Omental fat pad (tissue), 4 donors: ENCODE measurements around the gene RIC1. TPM values are rescaled to one million over a fixed set of nuclear protein-coding genes. Genes with fewer than 3 reads are reported as not detected.

ENCODE experiments used
- ATAC-seq: fragments of 150-250 bp; one replicate; pipeline ENCODE4 v1.9.1; 2016; ENCODE audit warnings: mild to moderate bottlenecking, moderate library complexity; ENCODE audit not compliant: low FRiP score
- DNase-seq: peaks from one replicate; pipeline ENCODE4 v3.0.0-alpha.2; 2019; ENCODE audit warnings: low spot score
- CTCF ChIP-seq, 3 donors: fragments of 450-650 bp; IDR thresholded peaks; one replicate each; pipeline ENCODE4 v1.5.1; 2016 to 2017; ENCODE audit warnings: antibody characterized with exemption in 3 of 3, mild to moderate bottlenecking in 3 of 3, moderate library complexity in 2 of 3
- total RNA-seq, 4 donors: library from RNA; depleted of rRNA; stranded (reverse); fragments of >200 nt; gene quantifications; one replicate each; pipeline ENCODE4 v1.1.0, GENCODE V29; 2016

RIC1 gene
- total RNA-seq, 4 donors from 2014 or later = 27.4 to 62.3 (median 36.1) TPM

GRCh38 chr9:5750569-5750968, 121.7 kb downstream of the RIC1 start:
- DNase-seq (no peak), ATAC-seq (no peak)
- no peak for TF ChIP-seq CTCF (IDR thresholded peaks at IDR 0.05)

- TF ChIP-seq CTCF (IDR thresholded peaks at IDR 0.05) = no peak
- no peak for ATAC-seq
- DNase-seq = no peak
These were observed 127.7 kb downstream of the RIC1 start for GRCh38 chr9:5756633-5757032.

- TF ChIP-seq CTCF (IDR thresholded peaks at IDR 0.05) = no peak
- no peak for DNase-seq
- ATAC-seq = no peak
These were observed 131.4 kb downstream of the RIC1 start for GRCh38 chr9:5760338-5760737.

GRCh38 chr9:5762421-5762820, 133.5 kb downstream of the RIC1 start:
- DNase-seq = no peak
- no peak for ATAC-seq
- TF ChIP-seq CTCF (IDR thresholded peaks at IDR 0.05) = no peak

- DNase-seq = no peak
- no peak for ATAC-seq
- no peak for TF ChIP-seq CTCF (IDR thresholded peaks at IDR 0.05)
These were observed 135.4 kb downstream of the RIC1 start for GRCh38 chr9:5764130-5764868.

GRCh38 chr9:5767968-5768932, 139.3 kb downstream of the RIC1 start:
- ATAC-seq (no peak), DNase-seq (no peak)
- TF ChIP-seq CTCF (IDR thresholded peaks at IDR 0.05) = no peak
